ENCODE measurements around the gene ZNF574. TPM values are rescaled to one million over a fixed set of nuclear protein-coding genes. Genes with fewer than 3 reads are reported as not detected.

The ZNF574 gene
- total RNA-seq, 4 donors from 2014 or later, result 11.0 to 24.2 (median 17.0) TPM

DNA sequence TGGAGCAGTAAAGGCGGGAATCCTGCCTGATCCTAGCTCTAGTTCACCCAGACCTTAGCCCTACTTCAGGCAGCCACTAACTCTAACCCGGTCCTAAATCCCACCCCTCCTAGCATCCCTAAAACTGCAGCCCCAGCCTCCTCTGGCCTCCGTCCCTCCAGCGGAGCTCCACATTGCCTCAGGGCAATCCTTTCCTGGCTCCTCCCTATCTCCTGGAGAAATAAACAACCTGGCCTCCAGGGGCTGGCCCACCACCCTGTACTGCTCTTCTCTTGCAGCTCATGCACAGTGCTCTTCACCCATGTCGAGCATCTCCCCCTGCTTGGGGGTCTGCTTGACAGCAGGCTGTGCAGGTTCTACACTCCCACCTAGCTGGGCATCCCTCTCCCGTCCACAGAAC, 49.6 kb downstream of the ZNF574 start:
- peaks cover 0 to 40% (median 23%) of the 10 kb centered on the region in 4 donors for H3K4me1 ChIP-seq

DNA sequence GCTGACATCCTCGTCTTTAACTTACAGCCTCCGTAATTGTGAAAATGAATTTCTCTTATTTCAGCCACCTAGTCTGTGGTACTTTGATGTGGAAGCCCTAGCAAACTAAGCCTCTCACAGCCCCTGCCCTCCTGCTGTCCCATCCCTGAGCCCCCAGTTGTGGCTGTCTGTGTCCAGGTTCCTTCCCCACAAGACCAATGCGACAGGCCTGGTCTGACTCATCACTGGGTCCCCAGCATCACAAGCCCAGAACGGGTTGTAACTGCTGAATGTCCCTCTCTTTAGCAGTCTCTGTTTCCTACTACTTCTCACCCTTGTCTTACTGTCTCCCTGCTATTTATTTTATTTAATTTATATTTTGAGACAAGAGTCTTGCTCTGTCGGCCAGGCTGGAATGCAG, 50.6 kb downstream of the ZNF574 start:
- H3K36me3 ChIP-seq, result no peaks in the 10 kb centered on the region
- peaks cover 0 to 35% (median 18%) of the 10 kb centered on the region in 4 donors for H3K4me1 ChIP-seq
- no peaks in the 10 kb centered on the region for H3K27me3 ChIP-seq
- H3K4me3 ChIP-seq, result no peak overlapping the region
- no peaks in the 10 kb centered on the region for H3K9me3 ChIP-seq
- TF ChIP-seq, protein P1, sequence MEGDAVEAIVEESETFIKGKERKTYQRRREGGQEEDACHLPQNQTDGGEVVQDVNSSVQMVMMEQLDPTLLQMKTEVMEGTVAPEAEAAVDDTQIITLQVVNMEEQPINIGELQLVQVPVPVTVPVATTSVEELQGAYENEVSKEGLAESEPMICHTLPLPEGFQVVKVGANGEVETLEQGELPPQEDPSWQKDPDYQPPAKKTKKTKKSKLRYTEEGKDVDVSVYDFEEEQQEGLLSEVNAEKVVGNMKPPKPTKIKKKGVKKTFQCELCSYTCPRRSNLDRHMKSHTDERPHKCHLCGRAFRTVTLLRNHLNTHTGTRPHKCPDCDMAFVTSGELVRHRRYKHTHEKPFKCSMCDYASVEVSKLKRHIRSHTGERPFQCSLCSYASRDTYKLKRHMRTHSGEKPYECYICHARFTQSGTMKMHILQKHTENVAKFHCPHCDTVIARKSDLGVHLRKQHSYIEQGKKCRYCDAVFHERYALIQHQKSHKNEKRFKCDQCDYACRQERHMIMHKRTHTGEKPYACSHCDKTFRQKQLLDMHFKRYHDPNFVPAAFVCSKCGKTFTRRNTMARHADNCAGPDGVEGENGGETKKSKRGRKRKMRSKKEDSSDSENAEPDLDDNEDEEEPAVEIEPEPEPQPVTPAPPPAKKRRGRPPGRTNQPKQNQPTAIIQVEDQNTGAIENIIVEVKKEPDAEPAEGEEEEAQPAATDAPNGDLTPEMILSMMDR (IDR thresholded peaks at IDR 0.05), result no peak
- no peak for TF ChIP-seq POLR2A (IDR thresholded peaks at IDR 0.05)
- DNase-seq, result no peak
- H3K27ac ChIP-seq, result peak overlapping the region in 1 of 4 donors; percentile 18

More for the DNA sequence above, 49.6 kb downstream of the ZNF574 start:
- Histone ChIP-seq H3K27me3 (no peaks in the 10 kb centered on the region), H3K36me3 (no peaks in the 10 kb centered on the region), H3K27ac (peak overlapping the region in 1 of 4 donors; percentile 18), H3K4me3 (no peak overlapping the region), H3K9me3 (no peaks in the 10 kb centered on the region)
- no peak for DNase-seq
- TF ChIP-seq POLR2A (IDR thresholded peaks at IDR 0.05), result no peak
- TF ChIP-seq, protein P1 (IDR thresholded peaks at IDR 0.05), result no peak

GRCh38 chr19:42129399-42130253, 53.7 kb downstream of the ZNF574 start:
- peak in 2 of 3 donors; percentile 91 to 93 for DNase-seq
- no peak for TF ChIP-seq POLR2A (IDR thresholded peaks at IDR 0.05)
- TF ChIP-seq, protein P1 (IDR thresholded peaks at IDR 0.05), result no peak
- H3K27ac ChIP-seq, result peak overlapping the region in 3 of 4 donors; percentile 19 to 88 (median 49)

DNA sequence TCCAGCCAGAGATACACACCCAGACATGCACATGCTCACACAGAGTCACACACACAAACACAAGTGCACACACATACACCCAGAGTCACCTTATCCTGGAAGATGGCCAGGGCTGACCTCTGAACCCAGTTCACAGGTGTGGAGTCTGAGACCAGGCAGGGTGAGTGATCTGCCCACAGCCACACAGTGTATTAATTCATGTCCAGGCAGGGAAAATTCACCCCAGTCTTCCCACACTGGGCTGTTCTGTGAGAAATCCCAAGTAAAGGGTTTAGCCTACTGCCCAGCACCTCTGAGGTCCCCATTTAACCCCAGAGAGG, 54.2 kb downstream of the ZNF574 start:
- Histone ChIP-seq H3K9me3 (no peaks in the 10 kb centered on the region), H3K36me3 (no peaks in the 10 kb centered on the region), H3K27me3 (no peaks in the 10 kb centered on the region), H3K27ac (peak overlapping the region in 3 of 4 donors; percentile 19 to 88 (median 49)), H3K4me3 (peak overlapping the region in 2 of 4 donors; percentile 41 to 56), H3K4me1 (peaks cover 4 to 18% (median 6%) of the 10 kb centered on the region in 4 donors)
- TF ChIP-seq, protein P1 (IDR thresholded peaks at IDR 0.05), result no peak
- no peak for TF ChIP-seq POLR2A (IDR thresholded peaks at IDR 0.05)
- no peak for DNase-seq

More at GRCh38 chr19:42129399-42130253, 53.7 kb downstream of the ZNF574 start:
- no peaks in the 10 kb centered on the region for H3K9me3 ChIP-seq
- H3K4me3 ChIP-seq, result peak overlapping the region in 2 of 4 donors; percentile 41 to 56
- peaks cover 4 to 18% (median 6%) of the 10 kb centered on the region in 4 donors for H3K4me1 ChIP-seq
- H3K27me3 ChIP-seq, result no peaks in the 10 kb centered on the region
- H3K36me3 ChIP-seq, result no peaks in the 10 kb centered on the region

Other genes starting within 250 kb of the ZNF574 start
- gene LYPD4, start 231.5 kb upstream of the ZNF574 start, total RNA-seq, result not detected
- gene DMRTC2, start 231.1 kb upstream of the ZNF574 start, total RNA-seq, result not detected
- 100 to 1,000 TPM; 363 to 861 (median 619) TPM for gene RPS19, start 215.9 kb upstream of the ZNF574 start, total RNA-seq
- gene CD79A, start 198.9 kb upstream of the ZNF574 start, total RNA-seq, result 10 to 100 TPM in 1 of 4 donors, 1 to 10 TPM in 3; 2.8 to 65.2 (median 4.2) TPM
- gene ARHGEF1, start 193.0 kb upstream of the ZNF574 start, total RNA-seq, result 100 to 1,000 TPM in 3 of 4 donors, 10 to 100 TPM in 1; 90.0 to 368 (median 148) TPM
- gene ERFL, start 147.7 kb upstream of the ZNF574 start, total RNA-seq, result 1 to 10 TPM in 2 of 4 donors, under 1 TPM in 1, not detected in 1; 0.94 to 1.7 (median 1.7) TPM
- gene RABAC1, start 116.8 kb upstream of the ZNF574 start, total RNA-seq, result 100 to 1,000 TPM in 3 of 4 donors, 10 to 100 TPM in 1; 81.7 to 146 (median 124) TPM
- 1 to 10 TPM in 1 of 4 donors, under 1 TPM in 3; 0.35 to 1.3 (median 0.81) TPM for gene ATP1A3, start 81.9 kb upstream of the ZNF574 start, total RNA-seq
- gene GRIK5, start 6.0 kb upstream of the ZNF574 start, total RNA-seq, result 1 to 10 TPM in 2 of 4 donors, under 1 TPM in 2; 0.57 to 7.4 (median 0.89) TPM
- gene POU2F2, start 56.3 kb downstream of the ZNF574 start, total RNA-seq, result 10 to 100 TPM in 1 of 4 donors, 1 to 10 TPM in 2, under 1 TPM in 1; 0.88 to 30.5 (median 3.2) TPM
- gene DEDD2, start 141.5 kb downstream of the ZNF574 start, total RNA-seq, result 10 to 100 TPM; 20.6 to 60.2 (median 51.6) TPM
- gene ZNF526, start 144.1 kb downstream of the ZNF574 start, total RNA-seq, result 10 to 100 TPM in 3 of 4 donors, 1 to 10 TPM in 1; 9.1 to 14.0 (median 12.3) TPM
- 10 to 100 TPM; 31.4 to 44.1 (median 41.0) TPM for gene GSK3A, start 166.4 kb downstream of the ZNF574 start, total RNA-seq
- 10 to 100 TPM; 13.2 to 85.4 (median 49.3) TPM for gene ERF, start 179.0 kb downstream of the ZNF574 start, total RNA-seq
- gene CIC, start 193.1 kb downstream of the ZNF574 start, total RNA-seq, result 10 to 100 TPM; 40.5 to 72.8 (median 67.2) TPM
- gene PRR19, start 226.0 kb downstream of the ZNF574 start, total RNA-seq, result 1 to 10 TPM in 2 of 4 donors, not detected in 2; 1.1 TPM
- gene PAFAH1B3, start 226.5 kb downstream of the ZNF574 start, total RNA-seq, result 10 to 100 TPM in 2 of 4 donors, 1 to 10 TPM in 2; 8.6 to 42.1 (median 10.2) TPM
- not detected for gene TMEM145, start 237.1 kb downstream of the ZNF574 start, total RNA-seq
- 10 to 100 TPM; 12.3 to 30.8 (median 22.3) TPM for gene MEGF8, start 249.5 kb downstream of the ZNF574 start, total RNA-seq